Stomach (tissue), 9 donors: ENCODE data around the gene OSTN. TPM values are rescaled to one million over a fixed set of nuclear protein-coding genes. Genes with fewer than 3 reads are reported as not detected.

Experiments
- DNase-seq, 2 donors: peaks; one replicate each; pipeline versions ENCODE4 v3.0.0 to v3.0.0-alpha.2; 2013 to 2019
- H3K27ac ChIP-seq, 5 donors: fragments of 200-600 bp in 4 of 5; sonication (generic) in 4 of 5; one replicate each; pipeline ENCODE4 v1.5.1; 2013 to 2019; ENCODE audit warnings: mild to moderate bottlenecking in 1 of 5, moderate library complexity in 1 of 5
- H3K27me3 ChIP-seq, 3 donors: fragments of 200-600 bp; sonication (generic); one replicate each; pipeline ENCODE4 v1.5.1; 2017 to 2019; ENCODE audit warnings: mixed run types in 1 of 3
- H3K36me3 ChIP-seq, 4 donors: fragments of 200-600 bp; sonication (generic); 1 replicate in 3 of 4; 2 replicates in 1 of 4; pipeline ENCODE4 v1.5.1; 2016 to 2019
- H3K4me1 ChIP-seq, 4 donors: fragments of 200-600 bp; sonication (generic); one replicate each; pipeline ENCODE4 v1.5.1; 2016 to 2019
- H3K4me3 ChIP-seq, 4 donors: fragments of 200-600 bp; sonication (generic) in 3 of 4; one replicate each; pipeline ENCODE4 v1.5.1; 2016 to 2019; ENCODE audit warnings: mild to moderate bottlenecking in 1 of 4
- H3K9me3 ChIP-seq, 4 donors: fragments of 200-600 bp; sonication (generic); one replicate each; pipeline ENCODE4 v1.5.1; 2016 to 2019
- EP300 ChIP-seq: sonication (generic); formaldehyde crosslinking; IDR thresholded peaks from one replicate; pipeline ENCODE4 v1.6.1; 2017; ENCODE audit warnings: antibody characterized with exemption
- POLR2A ChIP-seq, 4 donors: fragments of 450-650 bp; IDR thresholded peaks; one replicate each; pipeline ENCODE4 v1.6.1; 2016; ENCODE audit warnings: antibody characterized with exemption in 4 of 4, control low read depth in 2 of 4, mild to moderate bottlenecking in 1 of 4, moderate library complexity in 1 of 4
- POLR2AphosphoS5 ChIP-seq, 3 donors: sonication (generic); formaldehyde crosslinking; IDR thresholded peaks; one replicate each; pipeline ENCODE4 v1.6.1; 2016; ENCODE audit warnings: antibody characterized with exemption in 3 of 3
- WGBS, 5 donors: extraction: QIAGEN DNeasy Blood & Tissue Kit in 3 of 5; methylation state at CpG; one replicate each; pipeline versions ENCODE4 v1.1.5 to v1.1.7; 2013 to 2018; 5-methylcytosine and 5-hydroxymethylcytosine counted together
- intact Hi-C: fragments of 100-400 bp; cut with DNase I; formaldehyde crosslinking; loops from one replicate; pipeline ENCODE4 v1.15.1; 2023; ENCODE audit warnings: low total_unique reads
- polyA plus RNA-seq, 3 donors: library from polyadenylated mRNA; stranded (reverse); fragments of 200-250 nt; gene quantifications; one replicate each; pipeline ENCODE4 v1.2.3, GENCODE V29; 2013
- total RNA-seq, 5 donors: library from RNA; depleted of rRNA; stranded (reverse); fragments of >200 nt; gene quantifications; one replicate each; pipeline versions ENCODE4 v1.1.0 to v1.2.3, GENCODE V29; 2014 to 2016
- TF ChIP-seq, protein P1 (sequence below), 7 experiments: fragments of 450-650 bp in 4 of 7; fragments of 200-600 bp in 3 of 7; sonication (generic) in 3 of 7; IDR thresholded peaks; one replicate each; pipeline ENCODE4 v1.5.1; 2016 to 2019; ENCODE audit warnings: antibody characterized with exemption in 7 of 7, control low read depth in 2 of 7, mild to moderate bottlenecking in 1 of 7
- donor health status: healthy with polysubstance abuse.
- donor health status: Bipolar disorder and iron deficiency.
- donor health status: healthy.

Gene OSTN
- total and polyA plus RNA-seq, 8 donors = 0.03 to 0.18 TPM; not detected in 6

GRCh38 chr3:191300422-191300821 is 101.4 kb downstream of the OSTN start:
- 64 to 86% (median 77%) methylated on average over 1 of the region's 1 CpG for WGBS, 5 donors
- no peak for DNase-seq
- Histone ChIP-seq H3K9me3 (no peaks in the 10 kb centered on the region), H3K4me3 (no peak overlapping the region), H3K4me1 (no peaks in the 10 kb centered on the region), H3K27me3 (no peaks in the 10 kb centered on the region), H3K27ac (no peak overlapping the region), H3K36me3 (no peaks in the 10 kb centered on the region)
- intact Hi-C loops = no loop called here
- TF ChIP-seq POLR2A (IDR thresholded peaks at IDR 0.05) (no peak), POLR2AphosphoS5 (IDR thresholded peaks at IDR 0.05) (no peak), EP300 (no peak)
- TF ChIP-seq, protein P1, sequence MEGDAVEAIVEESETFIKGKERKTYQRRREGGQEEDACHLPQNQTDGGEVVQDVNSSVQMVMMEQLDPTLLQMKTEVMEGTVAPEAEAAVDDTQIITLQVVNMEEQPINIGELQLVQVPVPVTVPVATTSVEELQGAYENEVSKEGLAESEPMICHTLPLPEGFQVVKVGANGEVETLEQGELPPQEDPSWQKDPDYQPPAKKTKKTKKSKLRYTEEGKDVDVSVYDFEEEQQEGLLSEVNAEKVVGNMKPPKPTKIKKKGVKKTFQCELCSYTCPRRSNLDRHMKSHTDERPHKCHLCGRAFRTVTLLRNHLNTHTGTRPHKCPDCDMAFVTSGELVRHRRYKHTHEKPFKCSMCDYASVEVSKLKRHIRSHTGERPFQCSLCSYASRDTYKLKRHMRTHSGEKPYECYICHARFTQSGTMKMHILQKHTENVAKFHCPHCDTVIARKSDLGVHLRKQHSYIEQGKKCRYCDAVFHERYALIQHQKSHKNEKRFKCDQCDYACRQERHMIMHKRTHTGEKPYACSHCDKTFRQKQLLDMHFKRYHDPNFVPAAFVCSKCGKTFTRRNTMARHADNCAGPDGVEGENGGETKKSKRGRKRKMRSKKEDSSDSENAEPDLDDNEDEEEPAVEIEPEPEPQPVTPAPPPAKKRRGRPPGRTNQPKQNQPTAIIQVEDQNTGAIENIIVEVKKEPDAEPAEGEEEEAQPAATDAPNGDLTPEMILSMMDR (IDR thresholded peaks at IDR 0.05) = no peak

- Histone ChIP-seq H3K27ac (no peak overlapping the region), H3K4me3 (no peak overlapping the region), H3K9me3 (no peaks in the 10 kb centered on the region), H3K36me3 (no peaks in the 10 kb centered on the region), H3K27me3 (no peaks in the 10 kb centered on the region), H3K4me1 (no peaks in the 10 kb centered on the region)
- 89 to 96% (median 93%) methylated on average over 1 of the region's 1 CpG for WGBS, 5 donors
- TF ChIP-seq, protein P1 (IDR thresholded peaks at IDR 0.05) = no peak
- no peak for TF ChIP-seq POLR2AphosphoS5 (IDR thresholded peaks at IDR 0.05)
- TF ChIP-seq EP300 = no peak
- TF ChIP-seq POLR2A (IDR thresholded peaks at IDR 0.05) = no peak
- no peak for DNase-seq
- intact Hi-C loops = no loop called here
These were observed 102.0 kb downstream of the OSTN start for GRCh38 chr3:191301017-191301416.

GRCh38 chr3:191301782-191302411 is 102.9 kb downstream of the OSTN start:
- TF ChIP-seq, protein P1 (IDR thresholded peaks at IDR 0.05) = no peak
- no peak for TF ChIP-seq POLR2AphosphoS5 (IDR thresholded peaks at IDR 0.05)
- no peak for TF ChIP-seq POLR2A (IDR thresholded peaks at IDR 0.05)
- no peak for TF ChIP-seq EP300
- DNase-seq = no peak
- WGBS, 5 donors = 95 to 98% (median 95%) methylated on average over 5 of the region's 5 CpGs
- intact Hi-C loops = no loop called here
- H3K27me3 ChIP-seq = no peaks in the 10 kb centered on the region
- no peak overlapping the region for H3K27ac ChIP-seq
- H3K4me1 ChIP-seq = no peaks in the 10 kb centered on the region
- no peaks in the 10 kb centered on the region for H3K36me3 ChIP-seq
- no peaks in the 10 kb centered on the region for H3K9me3 ChIP-seq
- H3K4me3 ChIP-seq = no peak overlapping the region

- Histone ChIP-seq H3K27ac (no peak overlapping the region), H3K9me3 (no peaks in the 10 kb centered on the region), H3K4me1 (no peaks in the 10 kb centered on the region), H3K4me3 (no peak overlapping the region), H3K27me3 (no peaks in the 10 kb centered on the region), H3K36me3 (no peaks in the 10 kb centered on the region)
- no peak for TF ChIP-seq POLR2AphosphoS5 (IDR thresholded peaks at IDR 0.05)
- no peak for TF ChIP-seq EP300
- TF ChIP-seq POLR2A (IDR thresholded peaks at IDR 0.05) = no peak
- TF ChIP-seq, protein P1 (IDR thresholded peaks at IDR 0.05) = no peak
- WGBS, 5 donors = 72 to 83% (median 79%) methylated on average over 2 of the region's 2 CpGs
- intact Hi-C loops = no loop called here
- DNase-seq = no peak
These were observed 103.4 kb downstream of the OSTN start for GRCh38 chr3:191302451-191302850.
